Activated T-helper 17 cell treated with anti-CD3 and anti-CD28 coated beads, Interleukin-2, amount 50 U/mL, for 72 hours (primary cell): Measurements from ENCODE around the gene SOX12. TPM values are rescaled to one million over a fixed set of nuclear protein-coding genes. Genes with fewer than 3 reads are reported as not detected.
"Not testable (repeated sequence)": the region's sequence is repeated elsewhere in the genome, so short reads cannot be mapped to it uniquely, and the experiment has no call there.

ENCODE experiments used
- ATAC-seq: fragments of 150-1000 bp; cut with Tn5 transposase; replicated peaks from 2 replicates; pipeline ENCODE4 v1.10.0; 2021; ENCODE audit warnings: mild to moderate bottlenecking, moderate library complexity
- H3K27ac Mint-ChIP-seq: one replicate; pipeline ENCODE4 v1.8.0; 2022; ENCODE audit warnings: mixed read lengths
- H3K27me3 Mint-ChIP-seq: one replicate; pipeline ENCODE4 v1.8.0; 2022; ENCODE audit warnings: mixed read lengths
- H3K36me3 Mint-ChIP-seq: one replicate; pipeline ENCODE4 v1.8.0; 2022; ENCODE audit warnings: low read depth, mild to moderate bottlenecking, mixed read lengths
- H3K4me1 Mint-ChIP-seq: one replicate; pipeline ENCODE4 v1.8.0; 2022; ENCODE audit warnings: mixed read lengths
- H3K4me3 Mint-ChIP-seq: one replicate; pipeline ENCODE4 v1.8.0; 2022; ENCODE audit warnings: mild to moderate bottlenecking, mixed read lengths
- H3K9me3 Mint-ChIP-seq: one replicate; pipeline ENCODE4 v1.8.0; 2022; ENCODE audit warnings: mixed read lengths
- total RNA-seq, 2 donors: library from RNA; stranded (reverse); gene quantifications; one replicate each; pipeline ENCODE4 v1.2.3, GENCODE V29; 2022

The SOX12 gene
- total RNA-seq, 2 donors from 2014 or later: 4.0 to 6.5 TPM

GRCh38 chr20:371755-372542 is 46.6 kb downstream of the SOX12 start:
- ATAC-seq: no peak
- peaks cover 16% of the 10 kb centered on the region for H3K4me1 Mint-ChIP-seq
- H3K27me3 Mint-ChIP-seq: no peaks in the 10 kb centered on the region
- H3K27ac Mint-ChIP-seq: peak overlapping the region; percentile 43
- H3K36me3 Mint-ChIP-seq: no peaks in the 10 kb centered on the region
- no peaks in the 10 kb centered on the region for H3K9me3 Mint-ChIP-seq
- H3K4me3 Mint-ChIP-seq: peak overlapping the region; percentile 29

- Mint-ChIP-seq H3K4me3 (peak overlapping the region; percentile 29), H3K4me1 (peaks cover 16% of the 10 kb centered on the region)
- peak; percentile 80 for ATAC-seq
- H3K9me3 Mint-ChIP-seq, H3K36me3 Mint-ChIP-seq, H3K27ac Mint-ChIP-seq, H3K27me3 Mint-ChIP-seq: not testable (repeated sequence)
Measured at GRCh38 chr20:372543-373082, 47.3 kb downstream of the SOX12 start.

- Mint-ChIP-seq H3K36me3 (no peaks in the 10 kb centered on the region), H3K9me3 (no peaks in the 10 kb centered on the region), H3K27ac (no peak overlapping the region), H3K4me3 (peak overlapping the region; percentile 10), H3K4me1 (peaks cover 16% of the 10 kb centered on the region), H3K27me3 (no peaks in the 10 kb centered on the region)
- peak; percentile 66 for ATAC-seq
Measured at GRCh38 chr20:373171-373890, 48.0 kb downstream of the SOX12 start.

- no peak overlapping the region for H3K4me3 Mint-ChIP-seq
- H3K36me3 Mint-ChIP-seq: no peaks in the 10 kb centered on the region
- no peaks in the 10 kb centered on the region for H3K27me3 Mint-ChIP-seq
- H3K27ac Mint-ChIP-seq: no peak overlapping the region
- ATAC-seq: no peak
- H3K9me3 Mint-ChIP-seq: no peaks in the 10 kb centered on the region
- H3K4me1 Mint-ChIP-seq: peaks cover 8% of the 10 kb centered on the region
Measured at GRCh38 chr20:375265-375889, 50.0 kb downstream of the SOX12 start.

- no peak overlapping the region for H3K27ac Mint-ChIP-seq
- H3K4me1 Mint-ChIP-seq: peaks cover 8% of the 10 kb centered on the region
- H3K4me3 Mint-ChIP-seq: no peak overlapping the region
- no peaks in the 10 kb centered on the region for H3K27me3 Mint-ChIP-seq
- ATAC-seq: no peak
- no peaks in the 10 kb centered on the region for H3K9me3 Mint-ChIP-seq
- H3K36me3 Mint-ChIP-seq: no peaks in the 10 kb centered on the region
Measured at GRCh38 chr20:376089-376488, 50.7 kb downstream of the SOX12 start.

- no peak overlapping the region for H3K27ac Mint-ChIP-seq
Measured at GRCh38 chr20:376750-377149, 51.4 kb downstream of the SOX12 start.

GRCh38 chr20:377578-377977 is 52.2 kb downstream of the SOX12 start:
- not testable (repeated sequence) for H3K36me3 Mint-ChIP-seq, H3K4me3 Mint-ChIP-seq, H3K4me1 Mint-ChIP-seq, H3K27me3 Mint-ChIP-seq, ATAC-seq, H3K9me3 Mint-ChIP-seq, H3K27ac Mint-ChIP-seq

More at GRCh38 chr20:376750-377149, 51.4 kb downstream of the SOX12 start:
- no peaks in the 10 kb centered on the region for H3K36me3 Mint-ChIP-seq
- H3K9me3 Mint-ChIP-seq: no peaks in the 10 kb centered on the region
- no peak for ATAC-seq
- no peaks in the 10 kb centered on the region for H3K27me3 Mint-ChIP-seq
- peaks cover 8% of the 10 kb centered on the region for H3K4me1 Mint-ChIP-seq
- H3K4me3 Mint-ChIP-seq: no peak overlapping the region

- no peak for ATAC-seq
- H3K4me1 Mint-ChIP-seq: peaks cover 4% of the 10 kb centered on the region
- peaks cover 12% of the 10 kb centered on the region for H3K36me3 Mint-ChIP-seq
- no peaks in the 10 kb centered on the region for H3K9me3 Mint-ChIP-seq
- no peak overlapping the region for H3K27ac Mint-ChIP-seq
- peak overlapping the region; percentile 81 for H3K4me3 Mint-ChIP-seq
- no peaks in the 10 kb centered on the region for H3K27me3 Mint-ChIP-seq
Measured at GRCh38 chr20:378961-379336, 53.6 kb downstream of the SOX12 start.

Other genes with a start within 250 kb of the SOX12 start
- gene DEFB125, start 237.9 kb upstream of the SOX12 start, total RNA-seq: not detected
- not detected for gene DEFB126, start 183.0 kb upstream of the SOX12 start, total RNA-seq
- not detected for gene DEFB127, start 168.1 kb upstream of the SOX12 start, total RNA-seq
- not detected for gene DEFB128, start 135.8 kb upstream of the SOX12 start, total RNA-seq
- not detected for gene DEFB129, start 98.3 kb upstream of the SOX12 start, total RNA-seq
- gene DEFB132, start 67.8 kb upstream of the SOX12 start, total RNA-seq: not detected
- 1 to 10 TPM; 5.2 to 6.0 TPM for gene C20orf96, start 34.8 kb upstream of the SOX12 start, total RNA-seq
- 10 to 100 TPM; 16.0 to 16.6 TPM for gene ZCCHC3, start 28.0 kb upstream of the SOX12 start, total RNA-seq
- 1 to 10 TPM; 4.3 to 5.2 TPM for gene NRSN2, start 21.6 kb downstream of the SOX12 start, total RNA-seq
- gene TRIB3, start 55.2 kb downstream of the SOX12 start, total RNA-seq: 10 to 100 TPM; 13.4 to 20.0 TPM
- gene RBCK1, start 82.7 kb downstream of the SOX12 start, total RNA-seq: 10 to 100 TPM; 81.9 to 84.0 TPM
- 10 to 100 TPM; 20.5 to 21.9 TPM for gene TBC1D20, start 137.0 kb downstream of the SOX12 start, total RNA-seq
- gene CSNK2A1, start 218.2 kb downstream of the SOX12 start, total RNA-seq: 100 to 1,000 TPM; 141 to 145 TPM